ENCODE data around the gene TSPAN9. TPM values are rescaled to one million over a fixed set of nuclear protein-coding genes. Genes with fewer than 3 reads are reported as not detected.

The TSPAN9 gene
- total and polyA plus RNA-seq, 9 donors, result 24.9 to 72.3 (median 55.7) TPM

- Histone ChIP-seq H3K9me3 (no peaks in the 10 kb centered on the region), H3K36me3 (no peaks in the 10 kb centered on the region), H3K27me3 (no peaks in the 10 kb centered on the region), H3K4me3 (no peak overlapping the region), H3K4me1 (ENCODE audit: insufficient read depth) (peaks cover 11% of the 10 kb centered on the region), H3K27ac (no peak overlapping the region)
- no peak for TF ChIP-seq POLR2A (IDR thresholded peaks at IDR 0.05)
- TF ChIP-seq CTCF (IDR thresholded peaks at IDR 0.05), result no peak
- no peak for TF ChIP-seq EP300 (IDR thresholded peaks at IDR 0.05)
- WGBS, 3 donors, result 82 to 91% (median 83%) methylated on average over 1 of the region's 1 CpG
- DNase-seq, result no peak
- intact Hi-C loops (cut with DNase I), result loop anchor here in 1 of 4 donors (10.0 kb wide), 1 partner anchor 62 kb away; no protein-coding TSS in a partner anchor
These were observed 119.3 kb downstream of the TSPAN9 start for GRCh38 chr12:3196488-3196887.

- H3K4me1 ChIP-seq (ENCODE audit: insufficient read depth), result peaks cover 11% of the 10 kb centered on the region
- intact Hi-C loops (cut with DNase I), result loop anchor here in 1 of 4 donors (10.0 kb wide), 1 partner anchor 62 kb away; no protein-coding TSS in a partner anchor
- WGBS, 3 donors, result 91 to 92% (median 92%) methylated on average over 8 of the region's 8 CpGs
- no peaks in the 10 kb centered on the region for H3K27me3 ChIP-seq
- no peak for TF ChIP-seq CTCF (IDR thresholded peaks at IDR 0.05)
- no peak for TF ChIP-seq EP300 (IDR thresholded peaks at IDR 0.05)
- TF ChIP-seq POLR2A (IDR thresholded peaks at IDR 0.05), result no peak
- DNase-seq, result no peak
- no peak overlapping the region for H3K27ac ChIP-seq
- H3K36me3 ChIP-seq, result no peaks in the 10 kb centered on the region
- no peaks in the 10 kb centered on the region for H3K9me3 ChIP-seq
- H3K4me3 ChIP-seq, result no peak overlapping the region
These were observed 120.1 kb downstream of the TSPAN9 start for GRCh38 chr12:3197131-3197818.

GRCh38 chr12:3199551-3200031, 122.4 kb downstream of the TSPAN9 start:
- no peaks in the 10 kb centered on the region for H3K9me3 ChIP-seq
- H3K27ac ChIP-seq, result no peak overlapping the region
- H3K4me3 ChIP-seq, result peak overlapping the region; percentile 36
- no peaks in the 10 kb centered on the region for H3K27me3 ChIP-seq
- H3K4me1 ChIP-seq (ENCODE audit: insufficient read depth), result peaks cover 6% of the 10 kb centered on the region
- TF ChIP-seq POLR2A (IDR thresholded peaks at IDR 0.05) (no peak), EP300 (IDR thresholded peaks at IDR 0.05) (no peak), CTCF (IDR thresholded peaks at IDR 0.05) (peak in 1 of 3 donors; percentile 15)
- intact Hi-C loops (cut with DNase I), result loop anchor here (5.0 to 10.0 kb wide), 7 partner anchors 62 to 125 kb away; partner anchors contain the start of gene TSPAN9 (in 3 of the 4)
- peak; percentile 48 to 78 (median 66) for DNase-seq
- no peaks in the 10 kb centered on the region for H3K36me3 ChIP-seq
- 1 to 8% (median 1%) methylated on average over 21 to 45 of the region's 45 CpGs for WGBS, 3 donors

- WGBS, 3 donors, result 0 to 1% (median 1%) methylated on average over 29 to 49 of the region's 49 CpGs
- peak overlapping the region in 1 of 2 donors; percentile 1 for H3K27ac ChIP-seq
- peaks cover 6% of the 10 kb centered on the region for H3K4me1 ChIP-seq (ENCODE audit: insufficient read depth)
- intact Hi-C loops (cut with DNase I), result loop anchor here (5.0 to 10.0 kb wide), 6 partner anchors 63 to 125 kb away; partner anchors contain the start of gene TSPAN9 (in 3 of the 4)
- no peaks in the 10 kb centered on the region for H3K27me3 ChIP-seq
- H3K9me3 ChIP-seq, result no peaks in the 10 kb centered on the region
- no peaks in the 10 kb centered on the region for H3K36me3 ChIP-seq
- peak; percentile 48 to 72 (median 68) for DNase-seq
- peak overlapping the region; percentile 36 for H3K4me3 ChIP-seq
- TF ChIP-seq CTCF (IDR thresholded peaks at IDR 0.05) (no peak), POLR2A (IDR thresholded peaks at IDR 0.05) (no peak)
These were observed 122.9 kb downstream of the TSPAN9 start for GRCh38 chr12:3200032-3200617.
